ENCODE measurements around the gene FLT1.

FLT1 gene

DNA sequence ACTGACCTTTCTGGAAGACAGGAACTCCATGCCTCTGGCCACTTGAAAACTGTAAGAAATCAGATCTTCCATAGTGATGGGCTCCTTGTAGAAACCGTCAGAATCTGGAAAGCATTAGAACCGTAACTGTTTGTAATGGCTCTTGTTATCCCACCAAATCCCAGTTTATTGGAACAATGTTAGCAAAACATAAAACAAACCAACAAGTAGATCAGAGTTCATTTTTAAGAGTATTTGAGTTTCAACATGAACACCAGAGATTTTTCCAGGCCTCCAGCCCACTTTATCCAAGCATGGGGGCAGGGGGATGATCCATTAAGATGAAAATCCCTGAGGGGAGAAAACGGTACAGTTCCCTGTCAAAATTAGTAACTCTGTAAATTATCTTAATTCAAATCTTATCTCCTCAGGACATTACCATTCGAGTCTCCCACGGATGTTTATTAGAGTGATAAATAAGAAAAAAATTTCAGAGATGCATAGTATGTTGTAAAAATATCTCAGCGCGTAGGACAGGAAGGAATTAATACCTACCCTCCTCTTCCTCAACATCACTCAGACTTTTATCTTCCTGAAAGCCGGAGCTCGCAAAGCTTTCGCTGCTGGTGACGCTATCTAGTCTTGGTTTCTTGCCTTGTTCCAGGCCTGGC is 172.5 kb downstream of the FLT1 start (continued):
- TF ChIP-seq BCL11B (tag by site-specific recombination; IDR thresholded peaks at IDR 0.05; ENCODE audit: low read depth), result no peak

DNA sequence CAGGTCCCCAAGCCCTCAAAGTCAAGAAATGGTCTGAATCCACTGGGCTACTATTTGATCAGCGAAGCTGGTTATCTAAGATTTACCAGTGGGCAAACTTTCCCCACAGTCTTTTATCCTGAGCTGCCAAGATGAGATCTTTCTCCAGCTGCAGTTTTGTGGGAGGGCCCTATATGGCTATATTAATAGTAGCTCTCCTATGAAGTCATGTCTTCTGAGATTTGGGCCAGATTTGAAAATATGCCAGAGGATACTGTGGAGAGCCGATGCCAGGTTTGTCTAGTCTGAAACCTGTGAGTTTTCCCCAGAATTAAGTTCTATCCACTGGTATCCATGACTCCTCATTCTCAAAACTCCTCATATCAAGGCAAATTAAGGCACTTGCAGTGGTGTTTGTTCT is 173.2 kb downstream of the FLT1 start:
- H3K27ac ChIP-seq (ENCODE audit: extremely low read depth, low read depth, low read length), result no peak overlapping the region
- no peaks in the 10 kb centered on the region; the same call in 1 of the 2 replicates for H3K4me1 ChIP-seq (ENCODE audit: control insufficient read depth, insufficient read depth, low read length)
- H3K9me3 ChIP-seq (ENCODE audit: control insufficient read depth, insufficient read depth, low read depth, low read length), result no peaks in the 10 kb centered on the region
- CTCF ChIA-PET, result no interaction called here
- H3K36me3 ChIP-seq (ENCODE audit: control insufficient read depth in 2 of 2, insufficient read depth in 1 of 2, low read length in 2 of 2), result no peaks in the 10 kb centered on the region
- TF ChIP-seq, protein P1, sequence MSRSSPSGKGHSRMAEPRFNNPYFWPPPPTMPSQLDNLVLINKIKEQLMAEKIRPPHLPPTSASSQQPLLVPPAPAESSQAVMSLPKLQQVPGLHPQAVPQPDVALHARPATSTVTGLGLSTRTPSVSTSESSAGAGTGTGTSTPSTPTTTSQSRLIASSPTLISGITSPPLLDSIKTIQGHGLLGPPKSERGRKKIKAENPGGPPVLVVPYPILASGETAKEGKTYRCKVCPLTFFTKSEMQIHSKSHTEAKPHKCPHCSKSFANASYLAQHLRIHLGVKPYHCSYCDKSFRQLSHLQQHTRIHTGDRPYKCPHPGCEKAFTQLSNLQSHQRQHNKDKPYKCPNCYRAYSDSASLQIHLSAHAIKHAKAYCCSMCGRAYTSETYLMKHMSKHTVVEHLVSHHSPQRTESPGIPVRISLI (tag by site-specific recombination; IDR thresholded peaks at IDR 0.05), result no peak
- no peak for TF ChIP-seq ZNF776 (tag by site-specific recombination; IDR thresholded peaks at IDR 0.05; ENCODE audit: borderline replicate concordance)
- TF ChIP-seq ZFHX2 (tag by site-specific recombination; conservative IDR thresholded peaks at IDR 0.05), result no peak
- no peak for TF ChIP-seq KLF16 (tag by site-specific recombination; IDR thresholded peaks at IDR 0.05)
- no peak for TF ChIP-seq SETDB1 (IDR thresholded peaks at IDR 0.05; ENCODE audit: insufficient read length, low read length)
- no peak for TF ChIP-seq KLF1 (tag by site-specific recombination; IDR thresholded peaks at IDR 0.05)
- no peak for TF ChIP-seq ZNF610 (tag by site-specific recombination; IDR thresholded peaks at IDR 0.05; ENCODE audit: borderline replicate concordance)
- POLR2A ChIA-PET, result no interaction called here
- H3K4me3 ChIP-seq (ENCODE audit: low read depth, low read length), result no peak overlapping the region

DNA sequence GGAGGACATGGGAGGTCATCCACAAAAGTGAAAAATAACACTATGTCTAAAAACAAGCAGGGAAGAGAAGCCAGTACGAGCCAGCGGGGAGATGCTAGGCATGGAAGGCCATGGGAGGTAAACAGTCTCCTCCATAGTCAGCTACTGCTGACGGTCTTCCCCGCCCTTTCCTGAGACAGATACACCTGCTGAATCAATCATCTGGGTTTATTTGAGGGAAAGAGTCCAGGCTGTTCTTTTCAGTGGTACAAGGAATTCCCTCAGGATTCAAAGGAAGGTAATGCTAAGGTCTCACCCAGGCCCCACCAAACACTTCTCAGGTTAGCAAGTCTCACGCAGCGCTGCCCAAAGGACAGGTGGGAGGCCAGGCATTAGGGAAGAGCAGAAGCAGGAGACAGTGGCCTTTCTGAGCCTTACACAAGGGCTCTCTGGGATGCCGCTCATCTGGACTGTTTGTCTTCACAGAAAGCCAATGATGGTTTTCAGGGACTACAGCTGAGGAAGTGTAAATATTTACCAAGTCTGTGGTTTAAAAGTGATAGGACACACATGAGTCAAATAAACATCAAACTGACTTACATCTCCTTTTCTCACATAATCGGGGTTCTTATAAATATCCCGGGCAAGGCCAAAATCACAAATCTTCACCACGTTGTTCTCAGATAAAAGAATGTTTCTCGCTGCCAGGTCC is 173.9 kb downstream of the FLT1 start:
- Histone ChIP-seq H3K36me3 (ENCODE audit: control insufficient read depth in 2 of 2, insufficient read depth in 1 of 2, low read length in 2 of 2) (no peaks in the 10 kb centered on the region), H3K9me3 (ENCODE audit: control insufficient read depth, insufficient read depth, low read depth, low read length) (no peaks in the 10 kb centered on the region), H3K4me1 (ENCODE audit: control insufficient read depth, insufficient read depth, low read length) (no peaks in the 10 kb centered on the region; the same call in 1 of the 2 replicates), H3K27ac (ENCODE audit: extremely low read depth, low read depth, low read length) (no peak overlapping the region), H3K4me3 (ENCODE audit: low read depth, low read length) (no peak overlapping the region)
- ChIA-PET POLR2A (no interaction called here), CTCF (no interaction called here)
- TF ChIP-seq ZNF776 (tag by site-specific recombination; IDR thresholded peaks at IDR 0.05; ENCODE audit: borderline replicate concordance) (no peak), ZNF324 (tag by site-specific recombination; IDR thresholded peaks at IDR 0.05) (no peak), ZNF555 (tag by site-specific recombination; conservative IDR thresholded peaks at IDR 0.05) (no peak), RBAK (tag by site-specific recombination; IDR thresholded peaks at IDR 0.05) (no peak), SP2 (tag by site-specific recombination; IDR thresholded peaks at IDR 0.05) (no peak), ZBTB7A (tag by site-specific recombination; IDR thresholded peaks at IDR 0.05; ENCODE audit: low read depth) (no peak)
- TF ChIP-seq, protein P2, sequence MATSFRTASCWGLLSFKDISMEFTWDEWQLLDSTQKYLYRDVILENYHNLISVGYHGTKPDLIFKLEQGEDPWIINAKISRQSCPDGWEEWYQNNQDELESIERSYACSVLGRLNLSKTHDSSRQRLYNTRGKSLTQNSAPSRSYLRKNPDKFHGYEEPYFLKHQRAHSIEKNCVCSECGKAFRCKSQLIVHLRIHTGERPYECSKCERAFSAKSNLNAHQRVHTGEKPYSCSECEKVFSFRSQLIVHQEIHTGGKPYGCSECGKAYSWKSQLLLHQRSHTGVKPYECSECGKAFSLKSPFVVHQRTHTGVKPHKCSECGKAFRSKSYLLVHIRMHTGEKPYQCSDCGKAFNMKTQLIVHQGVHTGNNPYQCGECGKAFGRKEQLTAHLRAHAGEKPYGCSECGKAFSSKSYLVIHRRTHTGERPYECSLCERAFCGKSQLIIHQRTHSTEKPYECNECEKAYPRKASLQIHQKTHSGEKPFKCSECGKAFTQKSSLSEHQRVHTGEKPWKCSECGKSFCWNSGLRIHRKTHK (tag by site-specific recombination; IDR thresholded peaks at IDR 0.05), result no peak

DNA sequence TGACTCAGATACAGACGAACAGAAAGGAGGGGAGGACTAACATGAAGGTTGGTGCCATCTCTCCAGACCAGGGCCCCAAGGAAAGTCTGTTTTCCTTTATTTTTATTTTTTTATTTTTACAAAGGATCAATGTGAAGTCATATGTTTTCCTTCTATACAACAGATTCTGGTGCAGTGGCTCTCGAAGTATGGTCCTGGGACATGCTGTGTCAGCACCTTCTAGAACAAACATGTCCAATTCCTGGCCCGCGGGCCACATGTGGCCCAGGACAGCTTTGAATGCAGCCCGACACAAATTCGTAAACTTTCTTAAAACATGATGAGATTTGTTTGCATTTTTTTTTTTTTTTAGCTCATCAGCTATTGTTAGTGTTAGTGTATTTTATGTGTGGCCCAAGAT is 174.7 kb downstream of the FLT1 start:
- H3K4me3 ChIP-seq (ENCODE audit: low read depth, low read length), result no peak overlapping the region
- H3K9me3 ChIP-seq (ENCODE audit: control insufficient read depth, insufficient read depth, low read depth, low read length), result no peaks in the 10 kb centered on the region
- no peak overlapping the region for H3K27ac ChIP-seq (ENCODE audit: extremely low read depth, low read depth, low read length)
- H3K4me1 ChIP-seq (ENCODE audit: control insufficient read depth, insufficient read depth, low read length), result no peaks in the 10 kb centered on the region; the same call in 1 of the 2 replicates
- H3K36me3 ChIP-seq (ENCODE audit: control insufficient read depth in 2 of 2, insufficient read depth in 1 of 2, low read length in 2 of 2), result no peaks in the 10 kb centered on the region
- POLR2A ChIA-PET, result no interaction called here
- CTCF ChIA-PET, result no interaction called here
- TF ChIP-seq ZNF211 (tag by site-specific recombination; IDR thresholded peaks at IDR 0.05; ENCODE audit: low read depth) (no peak), ZNF658 (tag by site-specific recombination; IDR thresholded peaks at IDR 0.05) (no peak), SP7 (tag by site-specific recombination; IDR thresholded peaks at IDR 0.05) (no peak), HOXC10 (CRISPR knock-in tag; IDR thresholded peaks at IDR 0.05) (no peak), ZNF585B (tag by site-specific recombination; IDR thresholded peaks at IDR 0.05) (no peak), ZNF433 (tag by site-specific recombination; IDR thresholded peaks at IDR 0.05; ENCODE audit: low read depth) (no peak)
- TF ChIP-seq, protein P3, sequence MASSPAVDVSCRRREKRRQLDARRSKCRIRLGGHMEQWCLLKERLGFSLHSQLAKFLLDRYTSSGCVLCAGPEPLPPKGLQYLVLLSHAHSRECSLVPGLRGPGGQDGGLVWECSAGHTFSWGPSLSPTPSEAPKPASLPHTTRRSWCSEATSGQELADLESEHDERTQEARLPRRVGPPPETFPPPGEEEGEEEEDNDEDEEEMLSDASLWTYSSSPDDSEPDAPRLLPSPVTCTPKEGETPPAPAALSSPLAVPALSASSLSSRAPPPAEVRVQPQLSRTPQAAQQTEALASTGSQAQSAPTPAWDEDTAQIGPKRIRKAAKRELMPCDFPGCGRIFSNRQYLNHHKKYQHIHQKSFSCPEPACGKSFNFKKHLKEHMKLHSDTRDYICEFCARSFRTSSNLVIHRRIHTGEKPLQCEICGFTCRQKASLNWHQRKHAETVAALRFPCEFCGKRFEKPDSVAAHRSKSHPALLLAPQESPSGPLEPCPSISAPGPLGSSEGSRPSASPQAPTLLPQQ (tag by site-specific recombination; IDR thresholded peaks at IDR 0.05), result no peak
- TF ChIP-seq, protein P4, sequence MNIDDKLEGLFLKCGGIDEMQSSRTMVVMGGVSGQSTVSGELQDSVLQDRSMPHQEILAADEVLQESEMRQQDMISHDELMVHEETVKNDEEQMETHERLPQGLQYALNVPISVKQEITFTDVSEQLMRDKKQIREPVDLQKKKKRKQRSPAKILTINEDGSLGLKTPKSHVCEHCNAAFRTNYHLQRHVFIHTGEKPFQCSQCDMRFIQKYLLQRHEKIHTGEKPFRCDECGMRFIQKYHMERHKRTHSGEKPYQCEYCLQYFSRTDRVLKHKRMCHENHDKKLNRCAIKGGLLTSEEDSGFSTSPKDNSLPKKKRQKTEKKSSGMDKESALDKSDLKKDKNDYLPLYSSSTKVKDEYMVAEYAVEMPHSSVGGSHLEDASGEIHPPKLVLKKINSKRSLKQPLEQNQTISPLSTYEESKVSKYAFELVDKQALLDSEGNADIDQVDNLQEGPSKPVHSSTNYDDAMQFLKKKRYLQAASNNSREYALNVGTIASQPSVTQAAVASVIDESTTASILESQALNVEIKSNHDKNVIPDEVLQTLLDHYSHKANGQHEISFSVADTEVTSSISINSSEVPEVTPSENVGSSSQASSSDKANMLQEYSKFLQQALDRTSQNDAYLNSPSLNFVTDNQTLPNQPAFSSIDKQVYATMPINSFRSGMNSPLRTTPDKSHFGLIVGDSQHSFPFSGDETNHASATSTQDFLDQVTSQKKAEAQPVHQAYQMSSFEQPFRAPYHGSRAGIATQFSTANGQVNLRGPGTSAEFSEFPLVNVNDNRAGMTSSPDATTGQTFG (tag by site-specific recombination; IDR thresholded peaks at IDR 0.05; ENCODE audit: borderline replicate concordance), result no peak
